Activated CD8-positive, alpha-beta memory T cell treated with anti-CD3 and anti-CD28 coated beads for 48 hours (primary cell): ENCODE measurements around the gene KCNA3.

Experiments used
- DNase-seq, 3 experiments: peaks; one replicate each; pipeline ENCODE4 v3.0.0-alpha.2; 2020; ENCODE audit warnings: low read depth in 2 of 3, low spot score in 2 of 3

The KCNA3 gene

DNA sequence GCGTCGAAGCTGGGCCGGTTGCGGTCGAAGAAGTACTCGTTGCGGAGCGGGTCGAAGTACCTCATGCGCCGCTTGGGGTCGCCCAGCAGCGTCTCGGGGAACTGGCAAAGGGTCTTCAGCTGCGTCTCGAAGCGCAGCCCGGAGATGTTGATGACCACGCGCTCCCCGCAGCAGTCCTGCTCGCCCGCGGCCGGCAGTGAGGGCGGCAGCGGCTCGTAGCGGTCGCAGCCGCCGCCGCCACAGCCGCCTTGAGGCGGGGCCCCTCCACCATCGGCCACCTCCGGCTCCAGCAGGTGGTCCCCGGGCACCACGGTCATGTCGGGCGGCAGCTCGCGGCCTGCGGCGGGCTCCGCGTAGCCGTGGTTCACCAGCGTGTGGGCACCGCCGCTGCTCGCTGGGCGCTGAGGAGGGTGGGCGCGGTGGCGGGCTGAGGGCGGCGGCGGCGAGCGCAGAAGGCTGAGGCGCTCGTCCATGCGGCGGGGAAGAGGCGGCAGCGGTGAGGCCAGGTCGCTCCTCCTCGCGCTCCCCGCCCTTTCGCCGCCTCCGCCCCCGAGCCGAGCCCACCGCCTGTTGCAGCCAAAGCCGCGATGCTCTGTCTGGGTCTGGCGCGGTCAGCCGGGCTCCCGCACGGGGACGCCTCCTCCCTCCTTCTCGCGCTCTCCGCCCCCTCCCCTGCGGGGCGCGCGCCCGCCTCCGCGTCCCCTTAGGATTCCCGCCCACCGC is at the start of gene KCNA3:
KCNA3 (minus strand) TSS at position 604 of the 723 bp plus-strand sequence; CDS start at position 473, 131 bp downstream.
- peak; percentile 32 to 56 (median 53) for DNase-seq

GRCh38 chr1:110722807-110723206 is 48.1 kb upstream of the KCNA3 start:
- no peak for DNase-seq

- DNase-seq: no peak
These were observed 45.2 kb upstream of the KCNA3 start for GRCh38 chr1:110719908-110720307.

GRCh38 chr1:110718452-110718851 is 43.7 kb upstream of the KCNA3 start:
- DNase-seq: no peak

GRCh38 chr1:110717179-110717578 is 42.4 kb upstream of the KCNA3 start:
- DNase-seq: no peak

DNA sequence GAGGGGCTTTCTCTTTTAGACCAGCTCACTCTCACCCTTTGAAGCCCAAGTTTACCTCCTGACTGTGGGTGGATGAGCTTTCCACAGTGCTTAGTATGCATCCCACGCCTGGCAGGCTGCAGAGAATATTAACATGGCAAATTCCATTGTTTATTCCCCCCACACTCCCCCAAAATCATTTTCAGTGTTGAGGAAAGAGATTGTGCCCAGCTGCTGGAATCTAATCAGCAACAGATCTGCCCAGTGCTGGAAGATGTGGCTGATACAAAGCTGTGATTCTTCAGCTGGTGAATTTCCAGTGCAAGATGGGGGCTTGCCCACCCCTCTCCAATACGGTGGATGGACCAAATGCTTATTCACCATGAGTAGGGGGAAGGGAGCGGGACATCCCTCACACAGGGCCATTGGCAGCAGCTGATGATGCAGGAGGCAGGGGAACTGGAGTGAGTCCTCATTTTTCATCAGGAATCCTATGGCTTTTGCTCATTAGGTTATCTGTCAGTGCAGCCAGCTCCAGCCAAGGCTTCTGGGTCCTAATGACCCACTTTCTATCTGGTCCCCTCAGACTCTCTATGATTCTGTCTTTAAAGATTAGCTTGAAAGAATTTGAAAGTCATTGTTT is 39.7 kb upstream of the KCNA3 start:
- no peak for DNase-seq

DNA sequence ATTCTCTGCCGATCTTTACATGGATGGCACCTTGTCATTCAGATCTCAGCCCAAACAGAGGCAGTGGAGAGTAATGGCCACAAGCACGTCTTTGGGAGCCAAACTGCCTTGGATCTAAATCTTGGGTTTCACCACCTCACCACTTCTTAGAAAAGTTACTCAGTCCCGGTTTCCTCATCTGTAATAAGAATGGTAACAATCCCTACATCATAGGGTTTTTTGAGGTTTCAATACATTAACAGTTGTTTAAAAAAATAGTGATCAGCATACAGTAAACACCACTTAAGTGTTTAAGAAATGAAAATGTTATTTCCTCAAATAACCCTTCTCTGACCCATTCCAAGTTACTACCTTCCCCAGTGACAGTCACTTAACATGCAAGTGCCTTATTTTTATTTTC is 38.5 kb upstream of the KCNA3 start:
- DNase-seq: no peak

DNA sequence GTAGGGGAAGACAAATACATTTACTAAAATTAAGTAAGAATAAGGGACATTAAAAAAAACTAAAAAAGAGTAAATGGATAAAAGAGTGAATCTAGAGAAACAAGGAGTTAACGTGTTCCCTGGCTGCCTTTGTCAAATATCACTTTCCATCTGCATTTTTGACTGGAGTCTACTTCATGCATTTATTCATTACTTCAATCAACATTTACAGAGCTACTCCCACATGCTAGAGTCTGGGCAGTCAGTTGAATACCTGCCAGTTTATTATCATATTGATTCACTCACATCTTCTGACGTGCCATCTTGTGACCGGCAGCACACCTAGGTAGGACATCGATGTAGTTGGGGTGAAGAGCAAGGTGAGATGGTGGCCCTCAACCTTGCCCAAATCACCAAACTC is 35.6 kb upstream of the KCNA3 start:
- DNase-seq: no peak

GRCh38 chr1:110708974-110709440 is 34.3 kb upstream of the KCNA3 start:
- DNase-seq: no peak

DNA sequence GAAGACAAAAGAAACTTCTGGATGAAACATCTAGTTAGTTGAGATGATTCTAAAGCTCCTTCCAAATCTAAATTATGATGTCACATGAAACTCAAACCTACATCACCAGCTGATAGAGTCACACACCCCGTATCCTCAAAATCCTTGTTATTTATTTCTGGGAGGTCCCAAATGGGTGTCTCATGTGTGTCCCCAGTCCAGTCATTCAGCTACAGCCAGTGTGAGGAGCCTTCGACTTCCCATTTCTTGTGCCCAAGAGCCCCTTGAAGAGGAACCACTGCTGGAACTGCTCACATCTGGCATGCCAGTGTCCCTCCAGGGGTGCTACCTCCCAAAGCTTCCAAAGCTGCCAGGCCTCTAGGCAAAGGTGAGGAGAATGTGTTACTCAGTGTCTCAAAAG is 32.5 kb upstream of the KCNA3 start:
- DNase-seq: no peak

- DNase-seq: no peak
These were observed 31.9 kb upstream of the KCNA3 start for GRCh38 chr1:110706621-110707020.

DNA sequence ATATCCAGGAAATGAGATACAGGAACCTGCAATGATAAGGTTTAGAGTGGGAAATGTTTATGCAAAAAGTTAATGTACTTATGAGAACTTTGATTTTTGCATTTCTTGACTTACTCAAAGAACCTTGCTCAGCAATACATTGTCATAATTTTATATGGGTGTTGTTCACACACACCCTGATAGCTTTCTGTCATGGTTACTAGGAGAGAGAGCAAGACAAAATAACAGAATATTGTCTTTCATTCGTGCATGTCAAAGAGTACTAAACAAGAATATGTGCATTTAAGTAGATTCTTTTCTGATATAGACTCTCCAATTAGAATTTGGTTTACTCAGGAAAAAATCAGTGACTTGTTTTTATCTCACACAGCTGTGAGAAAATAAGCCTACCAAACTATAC is 27.5 kb upstream of the KCNA3 start:
- DNase-seq: no peak

GRCh38 chr1:110700767-110701166 is 26.0 kb upstream of the KCNA3 start:
- no peak for DNase-seq

DNA sequence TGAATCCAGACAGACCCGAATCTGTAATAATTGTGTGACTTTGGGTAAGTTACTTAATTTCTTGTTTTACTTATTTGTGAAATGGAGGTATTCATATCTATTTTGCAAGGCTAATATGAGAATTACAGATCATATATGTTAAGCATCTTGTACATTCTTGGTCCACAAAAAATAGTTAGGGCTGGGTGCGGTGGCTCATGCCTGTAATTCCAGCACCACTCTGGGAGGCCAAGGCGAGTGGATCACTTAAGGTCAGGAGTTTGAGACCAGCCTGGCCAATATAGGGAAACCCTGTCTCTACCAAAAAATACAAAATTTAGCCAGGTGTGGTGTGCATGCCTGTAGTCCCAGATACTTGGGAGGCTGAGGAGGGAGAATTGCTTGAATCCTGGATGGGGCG is 22.9 kb upstream of the KCNA3 start:
- DNase-seq: no peak

DNA sequence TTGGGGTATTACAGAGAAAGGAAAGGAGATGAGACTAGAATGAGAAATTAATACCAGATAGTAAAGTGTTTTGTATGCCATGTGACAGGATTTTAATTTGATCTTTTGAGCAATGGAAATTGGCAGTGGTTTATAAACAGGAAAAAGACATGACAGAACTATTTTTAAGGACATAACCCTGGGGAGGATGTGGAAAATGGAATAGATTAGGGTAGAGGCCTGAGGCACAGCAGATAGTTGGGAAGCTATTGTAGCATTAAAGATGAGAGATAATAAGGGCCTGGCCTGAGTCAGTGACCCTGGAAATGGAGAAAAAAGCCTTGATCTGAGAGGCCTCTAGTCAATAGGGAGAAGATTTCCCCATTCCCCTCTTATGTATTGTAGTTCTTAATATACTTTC is 22.1 kb upstream of the KCNA3 start:
- no peak for DNase-seq

DNA sequence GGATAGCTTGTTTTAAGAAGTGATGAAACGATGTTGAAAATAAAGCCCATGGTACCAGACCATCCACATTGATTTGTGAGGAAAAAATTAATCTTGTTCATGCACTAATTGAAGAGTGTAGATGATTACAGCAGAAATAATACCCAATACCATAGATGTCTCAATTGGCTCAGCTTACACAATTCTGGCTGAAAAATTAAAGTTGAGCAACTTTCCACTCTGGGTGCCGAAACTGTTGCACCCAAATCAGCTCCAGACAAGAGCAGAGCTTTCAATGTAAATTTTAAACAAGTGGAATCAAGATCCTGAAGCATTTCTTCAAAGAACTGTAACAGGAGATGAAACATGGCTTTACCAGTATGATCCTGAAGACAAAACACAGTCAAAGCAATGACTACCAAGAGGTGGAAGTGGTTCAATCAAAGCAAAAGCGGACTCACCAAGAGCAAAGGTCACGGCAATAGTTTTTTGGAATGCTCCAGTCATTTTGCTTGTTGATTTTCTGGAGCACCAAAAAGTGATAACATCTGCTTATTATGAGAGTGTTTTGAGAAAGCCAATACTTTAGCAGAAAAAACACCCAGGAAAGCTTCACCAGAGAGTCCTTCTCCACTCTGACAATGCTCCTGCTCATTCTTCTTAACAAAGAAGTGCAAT is 16.1 kb upstream of the KCNA3 start:
- DNase-seq: no peak

DNA sequence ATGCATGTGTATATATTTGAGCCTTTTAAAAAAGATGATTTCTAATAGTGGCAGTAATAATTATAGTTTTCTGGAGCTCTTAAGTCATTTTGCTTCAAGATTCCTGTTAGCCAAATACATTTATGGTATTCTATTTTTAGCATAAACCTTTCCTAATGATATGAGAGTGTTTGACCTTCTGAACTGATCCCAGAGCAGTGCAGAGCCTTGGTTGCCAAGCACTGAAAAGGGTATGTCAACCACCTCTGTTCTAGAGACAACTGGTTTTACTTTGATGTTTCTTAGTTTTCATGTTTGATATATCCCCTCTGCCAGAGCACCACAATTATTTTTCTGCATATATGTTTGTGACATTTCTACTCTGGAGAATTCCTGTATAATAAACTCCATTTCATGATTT is 15.1 kb upstream of the KCNA3 start:
- no peak for DNase-seq

- no peak for DNase-seq
These were observed 13.8 kb upstream of the KCNA3 start for GRCh38 chr1:110688514-110688913.

- DNase-seq: no peak
These were observed 12.5 kb upstream of the KCNA3 start for GRCh38 chr1:110687250-110687649.

DNA sequence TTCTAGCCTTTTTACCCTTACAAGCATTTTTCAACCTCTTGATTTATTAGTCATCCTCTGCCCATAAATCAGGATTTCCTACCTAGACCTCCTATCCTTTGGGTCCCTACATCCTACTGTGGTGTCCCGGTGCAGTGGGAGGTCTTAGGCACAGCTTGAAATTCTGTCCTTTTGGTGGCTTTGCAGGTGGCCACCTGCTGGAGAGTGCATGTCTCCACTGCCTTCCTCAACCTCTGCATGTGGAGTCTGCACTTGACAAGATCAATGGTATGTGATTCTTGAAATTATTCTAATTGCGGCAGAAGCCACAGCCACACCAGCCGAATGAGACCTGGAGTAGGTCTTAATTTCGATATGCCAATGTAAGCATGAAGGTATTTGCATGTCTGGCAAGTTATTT is 11.4 kb upstream of the KCNA3 start:
- no peak for DNase-seq

- no peak for DNase-seq
These were observed 9.8 kb upstream of the KCNA3 start for GRCh38 chr1:110684491-110684890.

GRCh38 chr1:110682898-110683297 is 8.2 kb upstream of the KCNA3 start:
- no peak for DNase-seq
